ENCODE results near the gene CABP7.

DNA sequence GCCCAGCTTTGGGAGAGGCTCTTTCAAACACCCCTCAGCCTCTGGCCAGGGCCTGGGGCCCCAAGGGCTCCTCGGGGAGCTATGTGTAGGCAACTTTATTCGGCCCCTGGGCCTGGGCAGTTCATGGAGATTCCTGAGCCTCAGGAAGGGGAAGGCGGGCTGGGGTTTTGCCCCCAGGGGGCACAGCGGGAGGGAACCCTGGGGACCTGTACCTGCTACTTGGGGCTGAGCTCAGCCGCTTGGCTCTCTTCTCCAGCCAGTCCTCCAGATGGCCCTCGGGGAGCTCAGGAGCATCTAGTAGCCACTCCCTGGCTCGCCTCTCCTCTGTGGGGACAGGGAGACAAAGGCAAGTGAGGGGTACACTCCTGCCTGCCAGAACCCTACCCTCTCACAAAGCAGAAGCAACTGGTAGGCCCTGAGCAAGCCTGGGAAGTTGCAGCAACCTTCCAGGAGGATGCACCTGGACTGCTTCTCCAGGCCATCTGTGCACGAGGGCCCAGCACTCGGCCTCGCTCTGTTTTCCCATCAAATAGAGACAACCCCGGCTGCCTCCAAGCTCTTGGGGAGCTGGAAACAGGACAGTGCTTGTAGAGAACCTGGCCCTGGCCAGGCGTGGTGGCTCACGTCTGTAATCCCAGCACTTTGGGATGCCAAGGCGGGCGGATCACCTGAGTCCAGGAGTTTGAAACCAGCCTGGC is 18.5 kb downstream of the CABP7 start:
- TF ChIP-seq, protein P1, sequence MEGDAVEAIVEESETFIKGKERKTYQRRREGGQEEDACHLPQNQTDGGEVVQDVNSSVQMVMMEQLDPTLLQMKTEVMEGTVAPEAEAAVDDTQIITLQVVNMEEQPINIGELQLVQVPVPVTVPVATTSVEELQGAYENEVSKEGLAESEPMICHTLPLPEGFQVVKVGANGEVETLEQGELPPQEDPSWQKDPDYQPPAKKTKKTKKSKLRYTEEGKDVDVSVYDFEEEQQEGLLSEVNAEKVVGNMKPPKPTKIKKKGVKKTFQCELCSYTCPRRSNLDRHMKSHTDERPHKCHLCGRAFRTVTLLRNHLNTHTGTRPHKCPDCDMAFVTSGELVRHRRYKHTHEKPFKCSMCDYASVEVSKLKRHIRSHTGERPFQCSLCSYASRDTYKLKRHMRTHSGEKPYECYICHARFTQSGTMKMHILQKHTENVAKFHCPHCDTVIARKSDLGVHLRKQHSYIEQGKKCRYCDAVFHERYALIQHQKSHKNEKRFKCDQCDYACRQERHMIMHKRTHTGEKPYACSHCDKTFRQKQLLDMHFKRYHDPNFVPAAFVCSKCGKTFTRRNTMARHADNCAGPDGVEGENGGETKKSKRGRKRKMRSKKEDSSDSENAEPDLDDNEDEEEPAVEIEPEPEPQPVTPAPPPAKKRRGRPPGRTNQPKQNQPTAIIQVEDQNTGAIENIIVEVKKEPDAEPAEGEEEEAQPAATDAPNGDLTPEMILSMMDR (conservative IDR thresholded peaks at IDR 0.05; ENCODE audit: low read depth, low read length), result no peak
- TF ChIP-seq EZH2 (IDR thresholded peaks at IDR 0.05; ENCODE audit: borderline replicate concordance, low read depth, low read length, poor library complexity, severe bottlenecking), result no peak

All from A673 (cell line).